Chondrocyte (in vitro differentiated cells): ENCODE measurements around the gene MCM9. TPM values are rescaled to one million over a fixed set of nuclear protein-coding genes. Genes with fewer than 3 reads are reported as not detected.

Experiments used
- DNase-seq: peaks from one replicate; pipeline ENCODE4 v3.0.0; 2021; ENCODE audit warnings: mixed read lengths, low spot score
- H3K27ac Mint-ChIP-seq: one replicate; pipeline ENCODE4 v1.8.0; 2021; ENCODE audit warnings: mild to moderate bottlenecking, moderate library complexity, mixed read lengths; ENCODE audit not compliant: unreplicated experiment
- H3K27me3 Mint-ChIP-seq: 2 replicates; pipeline ENCODE4 v1.8.0; 2021; ENCODE audit warnings: low read depth, mixed read lengths
- H3K36me3 Mint-ChIP-seq: 2 replicates; pipeline ENCODE4 v1.8.0; 2021; ENCODE audit warnings: low read depth, mixed read lengths
- H3K4me1 Mint-ChIP-seq: 2 replicates; pipeline ENCODE4 v1.8.0; 2021; ENCODE audit warnings: low read depth, mild to moderate bottlenecking, mixed read lengths
- H3K4me3 Mint-ChIP-seq: one replicate; pipeline ENCODE4 v1.8.0; 2021; ENCODE audit warnings: mild to moderate bottlenecking, moderate library complexity, mixed read lengths; ENCODE audit not compliant: unreplicated experiment
- H3K9me3 Mint-ChIP-seq: 2 replicates; pipeline ENCODE4 v1.8.0; 2021; ENCODE audit warnings: low read depth, mixed read lengths
- total RNA-seq: library from RNA; stranded (reverse); gene quantifications from 3 replicates; pipeline ENCODE4 v1.2.1, GENCODE V29; 2021
- TF ChIP-seq, protein P1 (sequence below): fragments of 200-600 bp; sonication (generic); IDR thresholded peaks from 2 replicates; pipeline ENCODE4 v1.5.0; 2021; ENCODE audit warnings: antibody characterized with exemption, mild to moderate bottlenecking, moderate library complexity

The MCM9 gene
- total RNA-seq, 1 donor from 2014 or later: 9.9 TPM

DNA sequence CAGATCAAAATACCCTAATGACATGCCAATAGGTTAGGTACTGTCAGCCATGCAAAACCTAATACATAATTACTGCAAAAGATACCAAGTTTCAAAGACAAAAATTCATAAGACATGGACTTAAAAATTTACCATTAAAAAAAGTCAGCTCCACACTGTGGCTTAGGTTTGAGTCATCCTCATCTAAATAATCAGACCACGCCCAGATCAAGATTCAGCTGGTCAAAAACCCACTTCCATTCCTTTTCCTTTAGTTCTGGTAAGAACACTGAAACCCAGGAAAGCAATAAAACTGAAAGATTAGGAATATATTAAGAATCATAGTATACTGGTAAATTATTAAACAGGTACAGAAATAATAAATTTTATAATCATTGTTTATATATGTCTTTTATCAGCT, 122.0 kb downstream of the MCM9 start:
- Mint-ChIP-seq H3K27me3 (no peaks in the 10 kb centered on the region), H3K9me3 (no peaks in the 10 kb centered on the region), H3K27ac (no peak overlapping the region), H3K4me3 (no peak overlapping the region), H3K36me3 (peaks cover 14% of the 10 kb centered on the region), H3K4me1 (peaks cover 10% of the 10 kb centered on the region)
- TF ChIP-seq, protein P1, sequence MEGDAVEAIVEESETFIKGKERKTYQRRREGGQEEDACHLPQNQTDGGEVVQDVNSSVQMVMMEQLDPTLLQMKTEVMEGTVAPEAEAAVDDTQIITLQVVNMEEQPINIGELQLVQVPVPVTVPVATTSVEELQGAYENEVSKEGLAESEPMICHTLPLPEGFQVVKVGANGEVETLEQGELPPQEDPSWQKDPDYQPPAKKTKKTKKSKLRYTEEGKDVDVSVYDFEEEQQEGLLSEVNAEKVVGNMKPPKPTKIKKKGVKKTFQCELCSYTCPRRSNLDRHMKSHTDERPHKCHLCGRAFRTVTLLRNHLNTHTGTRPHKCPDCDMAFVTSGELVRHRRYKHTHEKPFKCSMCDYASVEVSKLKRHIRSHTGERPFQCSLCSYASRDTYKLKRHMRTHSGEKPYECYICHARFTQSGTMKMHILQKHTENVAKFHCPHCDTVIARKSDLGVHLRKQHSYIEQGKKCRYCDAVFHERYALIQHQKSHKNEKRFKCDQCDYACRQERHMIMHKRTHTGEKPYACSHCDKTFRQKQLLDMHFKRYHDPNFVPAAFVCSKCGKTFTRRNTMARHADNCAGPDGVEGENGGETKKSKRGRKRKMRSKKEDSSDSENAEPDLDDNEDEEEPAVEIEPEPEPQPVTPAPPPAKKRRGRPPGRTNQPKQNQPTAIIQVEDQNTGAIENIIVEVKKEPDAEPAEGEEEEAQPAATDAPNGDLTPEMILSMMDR: no peak
- no peak for DNase-seq

DNA sequence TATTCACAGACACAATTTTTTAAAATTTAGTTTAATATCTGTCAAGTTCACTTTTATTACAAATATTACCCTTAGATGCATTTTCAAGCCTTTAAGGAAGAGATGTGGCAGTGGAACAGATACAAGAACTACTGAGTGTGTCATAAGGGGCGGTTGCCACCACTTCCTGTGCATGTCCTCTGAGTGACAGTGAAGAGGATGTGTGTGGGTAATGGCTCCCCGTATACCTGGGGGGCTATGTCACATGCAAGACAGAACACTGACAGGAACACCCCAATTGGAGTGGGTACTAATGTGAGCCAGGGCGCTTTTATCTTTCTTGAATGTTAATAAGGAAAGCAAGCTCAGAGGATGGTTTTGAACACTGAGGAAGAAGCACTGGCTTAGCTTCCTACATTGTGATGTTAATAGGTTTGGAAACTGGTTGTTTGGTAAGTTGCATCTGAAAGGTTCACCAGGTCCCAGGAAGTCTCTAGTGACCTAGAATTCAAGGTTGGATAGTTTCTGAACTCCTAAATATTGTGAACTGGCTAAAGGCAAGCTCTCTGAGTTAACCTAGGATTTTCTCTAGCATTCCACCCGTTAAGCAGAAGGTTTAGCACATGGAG, 124.4 kb downstream of the MCM9 start:
- no peaks in the 10 kb centered on the region for H3K9me3 Mint-ChIP-seq
- no peak overlapping the region for H3K27ac Mint-ChIP-seq
- no peak for DNase-seq
- H3K36me3 Mint-ChIP-seq: peaks cover 9% of the 10 kb centered on the region
- H3K27me3 Mint-ChIP-seq: no peaks in the 10 kb centered on the region
- TF ChIP-seq, protein P1: no peak
- no peak overlapping the region for H3K4me3 Mint-ChIP-seq
- peaks cover 10% of the 10 kb centered on the region for H3K4me1 Mint-ChIP-seq

GRCh38 chr6:118808793-118809638, 125.9 kb downstream of the MCM9 start:
- Mint-ChIP-seq H3K4me1 (peaks cover 6% of the 10 kb centered on the region), H3K27ac (no peak overlapping the region), H3K9me3 (no peaks in the 10 kb centered on the region), H3K4me3 (no peak overlapping the region), H3K27me3 (no peaks in the 10 kb centered on the region), H3K36me3 (peaks cover 7% of the 10 kb centered on the region)
- TF ChIP-seq, protein P1: no peak
- no peak for DNase-seq

DNA sequence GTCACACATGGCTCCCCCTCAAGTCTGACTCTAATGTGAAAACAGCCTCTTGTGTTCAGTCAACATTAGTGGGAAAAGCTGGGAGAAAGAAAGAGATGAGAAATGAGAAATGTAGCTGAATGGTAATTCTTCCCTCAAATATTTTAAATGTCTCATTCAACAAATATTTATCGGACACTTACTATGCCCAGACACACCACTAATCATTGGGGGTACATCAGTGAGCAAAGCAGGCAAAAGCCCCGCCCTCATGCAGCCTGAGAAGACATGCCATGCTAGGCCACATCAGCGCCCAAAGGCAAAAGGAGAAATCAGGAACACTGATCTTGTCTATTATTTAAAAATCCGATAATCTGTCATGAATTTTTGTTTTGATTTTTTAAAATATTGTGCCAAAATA, 130.9 kb downstream of the MCM9 start:
- peaks cover 8% of the 10 kb centered on the region for H3K4me1 Mint-ChIP-seq
- peaks cover 2% of the 10 kb centered on the region for H3K36me3 Mint-ChIP-seq
- H3K9me3 Mint-ChIP-seq: no peaks in the 10 kb centered on the region
- DNase-seq: no peak
- no peak overlapping the region for H3K4me3 Mint-ChIP-seq
- TF ChIP-seq, protein P1: no peak
- H3K27me3 Mint-ChIP-seq: no peaks in the 10 kb centered on the region
- H3K27ac Mint-ChIP-seq: no peak overlapping the region

- Mint-ChIP-seq H3K4me1 (peaks cover 8% of the 10 kb centered on the region), H3K9me3 (no peaks in the 10 kb centered on the region), H3K27ac (no peak overlapping the region), H3K4me3 (no peak overlapping the region), H3K27me3 (no peaks in the 10 kb centered on the region), H3K36me3 (no peaks in the 10 kb centered on the region)
- TF ChIP-seq, protein P1: no peak
- no peak for DNase-seq
Measured at GRCh38 chr6:118801257-118801656, 133.7 kb downstream of the MCM9 start.
